Muscle of leg (tissue), 11 donors: ENCODE measurements around the gene TRIM56. TPM values are rescaled to one million over a fixed set of nuclear protein-coding genes. Genes with fewer than 3 reads are reported as not detected.
"Not testable (repeated sequence)": the region's sequence is repeated elsewhere in the genome, so short reads cannot be mapped to it uniquely, and the experiment has no call there.

Source experiments
- DNase-seq: peaks from one replicate; pipeline ENCODE4 v3.0.0; 2013
- H3K27ac ChIP-seq: one replicate; pipeline ENCODE4 v1.5.1; 2013; ENCODE audit warnings: mild to moderate bottlenecking, low read length, control low read depth
- H3K27me3 ChIP-seq: one replicate; pipeline ENCODE4 v1.6.1; 2013; ENCODE audit warnings: low read length; ENCODE audit not compliant: control insufficient read depth, insufficient read depth
- H3K36me3 ChIP-seq: one replicate; pipeline ENCODE4 v1.6.1; 2013; ENCODE audit warnings: low read length; ENCODE audit not compliant: control insufficient read depth, insufficient read depth
- H3K4me1 ChIP-seq: one replicate; pipeline ENCODE4 v1.6.1; 2013; ENCODE audit warnings: low read length; ENCODE audit not compliant: control insufficient read depth, insufficient read depth
- H3K4me3 ChIP-seq: one replicate; pipeline ENCODE4 v1.5.1; 2013; ENCODE audit warnings: low read length, control low read depth
- H3K9me3 ChIP-seq: replicated peaks from 2 replicates; pipeline ENCODE4 v1.6.1; 2013; ENCODE audit warnings: low read depth, low read length; ENCODE audit not compliant: control insufficient read depth
- WGBS: methylation state at CpG from one replicate; pipeline ENCODE4 v1.1.5; 2013; ENCODE audit warnings: missing lambda C conversion rate; ENCODE audit not compliant: insufficient coverage; 5-methylcytosine and 5-hydroxymethylcytosine counted together
- polyA plus RNA-seq, 8 donors: library from polyadenylated mRNA; unstranded; fragments of 120-200 nt; gene quantifications; one replicate each; pipeline versions ENCODE4 v1.2.1 to v1.2.3, GENCODE V29; 2013; ENCODE audit warnings: inconsistent platforms in 1 of 8, low replicate concordance in 1 of 8; ENCODE audit not compliant: insufficient read length in 8 of 8, insufficient read depth in 1 of 8
- total RNA-seq: library from RNA; stranded (reverse); fragments of 120-200 nt; gene quantifications from one replicate; pipeline ENCODE4 v1.2.4, GENCODE V29; 2013

Gene TRIM56
- total and polyA plus RNA-seq, 9 donors, result 7.2 to 12.7 (median 8.2) TPM

DNA sequence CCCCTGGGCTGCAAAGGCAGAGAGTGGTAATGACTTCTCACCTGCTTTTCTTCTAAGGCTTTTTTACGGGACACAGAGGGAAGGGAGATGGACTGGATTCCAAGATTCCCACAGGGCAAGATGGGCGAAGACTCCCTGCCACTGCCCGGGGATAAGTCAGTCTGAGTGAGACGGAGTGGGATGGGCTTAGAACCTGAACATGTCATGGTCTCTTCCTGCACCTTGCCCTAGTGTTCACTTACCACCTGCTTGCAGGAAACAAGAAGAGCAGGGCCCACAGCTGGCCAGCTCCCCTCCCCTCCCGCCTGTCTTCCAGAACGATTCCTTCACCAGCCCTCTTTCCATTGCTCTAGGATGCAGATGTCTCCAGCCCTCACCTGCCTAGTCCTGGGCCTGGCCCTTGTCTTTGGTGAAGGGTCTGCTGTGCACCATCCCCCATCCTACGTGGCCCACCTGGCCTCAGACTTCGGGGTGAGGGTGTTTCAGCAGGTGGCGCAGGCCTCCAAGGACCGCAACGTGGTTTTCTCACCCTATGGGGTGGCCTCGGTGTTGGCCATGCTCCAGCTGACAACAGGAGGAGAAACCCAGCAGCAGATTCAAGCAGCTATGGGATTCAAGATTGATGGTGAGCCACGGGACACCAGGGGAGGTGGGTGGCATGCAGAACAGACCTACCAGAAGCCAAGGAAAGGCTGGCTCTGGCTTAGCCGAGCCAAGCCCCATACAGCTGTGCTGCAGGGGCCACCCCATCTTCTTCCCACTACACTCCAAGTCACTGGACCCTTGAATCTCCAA is 43.0 kb downstream of the TRIM56 start:
- no peak for DNase-seq
- H3K36me3 ChIP-seq, result no peaks in the 10 kb centered on the region
- H3K9me3 ChIP-seq, result no peaks in the 10 kb centered on the region
- no peak overlapping the region for H3K4me3 ChIP-seq
- WGBS, result 56% methylated on average over 10 of the region's 14 CpGs
- H3K27me3 ChIP-seq, result peaks cover 2% of the 10 kb centered on the region
- peaks cover 34% of the 10 kb centered on the region for H3K4me1 ChIP-seq
- no peak overlapping the region for H3K27ac ChIP-seq

DNA sequence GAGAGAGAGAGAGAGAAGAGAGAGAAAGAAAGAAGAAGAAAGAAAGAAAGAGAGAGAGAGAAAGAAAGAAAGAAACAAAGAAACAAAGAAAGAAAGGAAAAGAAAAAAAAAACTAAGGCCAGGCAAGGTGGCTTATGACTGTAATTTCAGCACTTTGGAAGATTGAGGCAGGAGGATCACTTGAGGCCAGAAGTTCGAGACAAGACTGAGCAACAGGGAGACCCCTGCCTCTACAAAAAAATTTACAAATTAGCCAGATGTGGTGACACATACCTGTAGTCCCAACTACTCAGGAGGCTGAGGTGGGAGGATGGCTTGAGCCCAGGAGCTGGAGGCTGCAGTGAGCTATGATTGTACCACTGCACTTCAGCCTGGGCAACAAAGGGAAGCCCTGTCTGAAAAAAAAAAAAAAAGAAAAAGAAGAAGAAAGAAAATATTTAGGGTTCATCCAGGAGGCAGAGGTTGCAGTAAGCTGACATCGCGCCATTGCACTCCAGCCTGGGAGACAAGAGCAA is 44.4 kb downstream of the TRIM56 start:
- no peaks in the 10 kb centered on the region for H3K9me3 ChIP-seq
- H3K27ac ChIP-seq, result no peak overlapping the region
- no peaks in the 10 kb centered on the region for H3K36me3 ChIP-seq
- no peak for DNase-seq
- no peak overlapping the region for H3K4me3 ChIP-seq
- peaks cover 5% of the 10 kb centered on the region for H3K27me3 ChIP-seq
- WGBS, result no CpG with 5 or more reads among the region's 3 CpGs
- H3K4me1 ChIP-seq, result peaks cover 27% of the 10 kb centered on the region

DNA sequence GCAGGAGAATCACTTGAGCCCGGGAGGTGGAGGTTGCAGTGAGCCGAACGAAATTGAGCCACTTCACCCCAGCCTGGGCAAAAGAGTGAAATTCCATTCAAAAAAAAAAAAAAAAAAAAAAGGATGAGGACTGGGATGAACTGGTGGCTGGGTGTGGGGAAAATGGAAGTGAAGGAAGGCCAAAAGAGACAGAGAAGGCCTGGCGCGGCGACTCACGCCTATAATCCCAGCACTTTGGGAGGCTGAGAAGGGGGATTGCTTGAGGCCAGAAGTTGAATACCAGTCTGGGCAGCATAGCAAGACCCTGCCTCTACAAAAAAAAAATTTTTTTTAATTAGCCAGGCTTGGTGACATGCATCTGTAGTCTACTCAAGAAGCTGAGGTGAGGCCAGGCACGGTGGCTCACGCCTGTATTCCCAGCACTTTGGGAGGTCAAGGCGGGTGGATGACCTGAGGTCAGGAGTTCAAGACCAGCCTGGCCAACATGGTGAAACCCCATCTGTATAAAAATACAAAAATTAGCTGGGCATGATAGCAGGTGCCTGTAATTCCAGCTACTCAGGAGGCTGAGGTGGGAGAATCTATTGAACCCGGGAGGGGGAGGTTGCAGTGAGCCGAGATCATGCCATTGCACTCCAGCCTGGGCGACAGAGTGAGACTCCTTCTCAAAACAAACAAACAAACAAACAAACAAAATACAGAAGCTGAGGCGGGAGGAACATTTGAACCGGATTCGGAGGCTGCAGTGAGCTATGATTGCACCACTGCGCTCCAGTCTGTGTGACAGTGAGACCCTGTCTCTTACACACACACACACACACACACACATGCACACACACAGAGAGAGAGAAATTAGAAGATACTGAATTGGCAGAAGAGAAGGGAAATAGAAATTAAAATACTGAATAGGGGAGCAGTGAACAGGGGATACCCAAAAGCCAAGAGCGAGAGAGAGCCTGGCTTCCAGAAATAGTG is 47.6 kb downstream of the TRIM56 start:
- H3K4me3 ChIP-seq, H3K4me1 ChIP-seq, H3K9me3 ChIP-seq, H3K27me3 ChIP-seq, H3K27ac ChIP-seq, DNase-seq, H3K36me3 ChIP-seq: not testable (repeated sequence)
- 78% methylated on average over 9 of the region's 18 CpGs for WGBS

DNA sequence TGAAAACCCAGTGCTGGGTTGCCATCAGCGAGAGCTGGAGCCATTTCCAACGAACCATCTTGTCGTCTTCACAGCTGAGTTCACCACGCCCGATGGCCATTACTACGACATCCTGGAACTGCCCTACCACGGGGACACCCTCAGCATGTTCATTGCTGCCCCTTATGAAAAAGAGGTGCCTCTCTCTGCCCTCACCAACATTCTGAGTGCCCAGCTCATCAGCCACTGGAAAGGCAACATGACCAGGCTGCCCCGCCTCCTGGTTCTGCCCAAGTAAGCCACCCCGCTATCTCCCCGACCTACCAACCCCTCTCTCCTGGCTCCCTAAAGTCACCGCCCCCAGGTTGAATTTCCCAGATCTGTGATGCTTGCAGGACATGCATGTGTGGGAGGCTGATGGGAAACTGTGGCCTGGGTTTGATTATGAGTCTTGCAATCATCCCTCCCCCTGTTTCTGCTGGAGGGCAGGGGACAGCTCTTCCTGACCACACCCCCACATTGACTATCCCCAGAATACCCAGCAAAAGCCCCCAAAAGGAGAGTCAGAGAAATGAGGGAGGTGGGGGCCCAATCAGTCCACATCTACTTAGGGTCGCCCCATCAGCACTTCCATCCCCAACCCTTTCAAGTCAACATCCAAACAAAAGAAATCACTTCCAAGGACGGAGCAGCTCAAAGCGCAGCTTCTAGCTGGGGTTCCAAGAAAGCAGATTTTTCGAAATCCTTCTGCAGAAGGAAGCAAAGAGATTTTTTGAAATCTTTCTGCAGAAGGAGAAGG is 48.5 kb downstream of the TRIM56 start:
- Histone ChIP-seq H3K36me3 (no peaks in the 10 kb centered on the region), H3K4me3 (no peak overlapping the region), H3K27me3 (peaks cover 6% of the 10 kb centered on the region), H3K4me1 (peaks cover 9% of the 10 kb centered on the region), H3K27ac (no peak overlapping the region), H3K9me3 (no peaks in the 10 kb centered on the region)
- DNase-seq, result no peak
- 68% methylated on average over 10 of the region's 15 CpGs for WGBS

DNA sequence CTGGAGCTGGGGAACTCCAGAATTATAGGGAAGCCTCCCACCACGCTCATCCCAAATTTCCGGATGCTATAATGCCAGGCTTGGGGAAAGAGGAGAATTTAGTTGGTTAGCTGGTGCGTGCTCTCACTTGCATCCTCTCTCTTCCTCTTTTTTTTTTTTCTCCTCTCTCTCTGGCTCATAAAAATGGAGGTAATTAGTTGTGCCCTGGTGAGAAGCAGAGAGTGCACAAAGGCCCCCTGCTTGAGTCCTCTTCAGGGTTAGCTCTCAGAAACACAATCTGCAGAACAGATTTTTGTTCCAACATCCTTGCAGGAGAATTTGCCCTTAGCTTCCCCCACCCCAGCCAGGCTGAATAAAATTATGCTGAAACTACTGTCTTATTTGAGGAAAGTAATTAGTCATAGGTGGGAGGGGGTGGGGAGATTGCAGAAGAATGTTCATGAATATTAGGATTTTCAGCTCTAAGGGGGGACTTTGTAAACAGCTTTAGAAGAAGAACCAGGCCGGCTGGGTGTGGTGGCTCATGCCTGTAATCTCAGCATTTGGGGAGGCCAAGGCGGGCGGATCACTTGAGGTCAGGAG is 49.2 kb downstream of the TRIM56 start:
- Histone ChIP-seq H3K27me3 (peaks cover 6% of the 10 kb centered on the region), H3K36me3 (no peaks in the 10 kb centered on the region), H3K4me1 (peaks cover 9% of the 10 kb centered on the region), H3K4me3 (no peak overlapping the region), H3K27ac (no peak overlapping the region), H3K9me3 (no peaks in the 10 kb centered on the region)
- WGBS, result no CpG with 5 or more reads among the region's 6 CpGs
- DNase-seq, result no peak

DNA sequence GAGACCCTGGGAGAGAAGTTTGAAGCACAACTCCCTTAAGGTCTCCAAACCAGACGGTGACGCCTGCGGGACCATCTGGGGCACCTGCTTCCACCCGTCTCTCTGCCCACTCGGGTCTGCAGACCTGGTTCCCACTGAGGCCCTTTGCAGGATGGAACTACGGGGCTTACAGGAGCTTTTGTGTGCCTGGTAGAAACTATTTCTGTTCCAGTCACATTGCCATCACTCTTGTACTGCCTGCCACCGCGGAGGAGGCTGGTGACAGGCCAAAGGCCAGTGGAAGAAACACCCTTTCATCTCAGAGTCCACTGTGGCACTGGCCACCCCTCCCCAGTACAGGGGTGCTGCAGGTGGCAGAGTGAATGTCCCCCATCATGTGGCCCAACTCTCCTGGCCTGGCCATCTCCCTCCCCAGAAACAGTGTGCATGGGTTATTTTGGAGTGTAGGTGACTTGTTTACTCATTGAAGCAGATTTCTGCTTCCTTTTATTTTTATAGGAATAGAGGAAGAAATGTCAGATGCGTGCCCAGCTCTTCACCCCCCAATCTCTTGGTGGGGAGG is 52.5 kb downstream of the TRIM56 start:
- no peaks in the 10 kb centered on the region for H3K36me3 ChIP-seq
- no peak overlapping the region for H3K4me3 ChIP-seq
- peaks cover 9% of the 10 kb centered on the region for H3K4me1 ChIP-seq
- H3K27ac ChIP-seq, result no peak overlapping the region
- no peaks in the 10 kb centered on the region for H3K9me3 ChIP-seq
- no peak for DNase-seq
- peaks cover 6% of the 10 kb centered on the region for H3K27me3 ChIP-seq
- WGBS, result 75% methylated on average over 4 of the region's 9 CpGs

DNA sequence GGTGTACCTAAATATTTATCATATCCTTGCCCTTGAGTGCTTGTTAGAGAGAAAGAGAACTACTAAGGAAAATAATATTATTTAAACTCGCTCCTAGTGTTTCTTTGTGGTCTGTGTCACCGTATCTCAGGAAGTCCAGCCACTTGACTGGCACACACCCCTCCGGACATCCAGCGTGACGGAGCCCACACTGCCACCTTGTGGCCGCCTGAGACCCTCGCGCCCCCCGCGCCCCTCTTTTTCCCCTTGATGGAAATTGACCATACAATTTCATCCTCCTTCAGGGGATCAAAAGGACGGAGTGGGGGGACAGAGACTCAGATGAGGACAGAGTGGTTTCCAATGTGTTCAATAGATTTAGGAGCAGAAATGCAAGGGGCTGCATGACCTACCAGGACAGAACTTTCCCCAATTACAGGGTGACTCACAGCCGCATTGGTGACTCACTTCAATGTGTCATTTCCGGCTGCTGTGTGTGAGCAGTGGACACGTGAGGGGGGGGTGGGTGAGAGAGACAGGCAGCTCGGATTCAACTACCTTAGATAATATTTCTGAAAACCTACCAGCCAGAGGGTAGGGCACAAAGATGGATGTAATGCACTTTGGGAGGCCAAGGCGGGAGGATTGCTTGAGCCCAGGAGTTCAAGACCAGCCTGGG is 53.1 kb downstream of the TRIM56 start:
- no CpG with 5 or more reads among the region's 16 CpGs for WGBS
- H3K9me3 ChIP-seq, result no peaks in the 10 kb centered on the region
- peaks cover 9% of the 10 kb centered on the region for H3K27me3 ChIP-seq
- peak overlapping the region; percentile 65 for H3K27ac ChIP-seq
- DNase-seq, result peak; percentile 82
- H3K4me3 ChIP-seq, result no peak overlapping the region
- peaks cover 9% of the 10 kb centered on the region for H3K4me1 ChIP-seq
- no peaks in the 10 kb centered on the region for H3K36me3 ChIP-seq

DNA sequence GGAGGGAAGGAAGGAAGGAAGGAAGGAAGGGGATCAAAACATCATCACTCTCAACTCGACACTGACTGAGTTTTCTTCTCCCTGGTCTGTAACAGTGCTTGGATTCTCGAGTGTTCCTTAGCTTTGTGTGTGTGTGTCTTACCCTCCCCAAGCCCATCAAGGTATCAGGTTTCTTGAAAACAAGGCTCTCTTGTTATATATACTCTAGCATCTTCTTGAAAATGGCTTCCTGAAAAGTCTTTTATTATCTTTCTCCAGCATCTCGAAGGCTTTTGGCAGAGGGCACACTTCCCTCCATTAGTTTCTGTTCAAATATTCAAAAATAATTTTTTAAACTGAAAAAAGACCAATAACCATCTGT is 55.0 kb downstream of the TRIM56 start:
- no peak overlapping the region for H3K27ac ChIP-seq
- no peak for DNase-seq
- H3K4me3 ChIP-seq, result no peak overlapping the region
- no peaks in the 10 kb centered on the region for H3K9me3 ChIP-seq
- peaks cover 6% of the 10 kb centered on the region for H3K27me3 ChIP-seq
- H3K36me3 ChIP-seq, result no peaks in the 10 kb centered on the region
- 0% methylated on average over 1 of the region's 3 CpGs for WGBS
- H3K4me1 ChIP-seq, result peaks cover 9% of the 10 kb centered on the region

DNA sequence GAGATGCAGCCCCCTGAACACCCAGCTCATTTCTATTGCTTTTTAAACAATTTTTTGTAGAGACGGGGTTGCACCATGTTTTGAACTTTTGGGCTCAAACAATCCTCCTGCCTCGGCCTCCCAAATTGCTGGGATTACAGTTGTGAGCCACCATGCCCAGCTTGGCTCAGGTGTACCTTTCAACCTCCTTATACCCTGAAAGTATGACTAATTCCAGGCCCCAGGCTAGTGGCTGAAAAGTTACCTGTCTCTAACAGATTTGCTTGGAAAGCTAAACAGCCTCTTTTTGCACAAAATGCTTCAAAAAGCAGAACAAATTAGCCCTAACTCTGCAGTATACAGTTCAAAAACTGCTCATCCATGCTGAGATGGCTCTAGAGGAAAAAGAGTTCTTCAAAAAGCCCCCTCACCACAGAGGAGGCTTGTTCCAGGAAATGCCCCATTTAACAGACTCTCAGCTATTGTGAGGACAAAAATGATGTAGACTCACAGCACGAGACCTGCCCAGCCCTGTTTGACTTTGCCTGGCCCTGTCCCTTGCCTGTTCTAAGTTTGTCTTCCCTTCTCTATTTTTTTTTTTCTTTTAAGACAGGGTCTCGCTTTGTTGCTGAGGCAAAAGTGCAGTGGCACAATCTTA is 55.6 kb downstream of the TRIM56 start:
- 77% methylated on average over 4 of the region's 4 CpGs for WGBS
- no peak overlapping the region for H3K27ac ChIP-seq
- no peaks in the 10 kb centered on the region for H3K36me3 ChIP-seq
- H3K4me3 ChIP-seq, result no peak overlapping the region
- peaks cover 3% of the 10 kb centered on the region for H3K27me3 ChIP-seq
- DNase-seq, result no peak
- no peaks in the 10 kb centered on the region for H3K9me3 ChIP-seq
- peaks cover 9% of the 10 kb centered on the region for H3K4me1 ChIP-seq
